ENCODE data around the gene TGIF2. TPM values are rescaled to one million over a fixed set of nuclear protein-coding genes. Genes with fewer than 3 reads are reported as not detected.

Gene TGIF2
- total RNA-seq, 1 donor from 2014 or later: 16.8 TPM

DNA sequence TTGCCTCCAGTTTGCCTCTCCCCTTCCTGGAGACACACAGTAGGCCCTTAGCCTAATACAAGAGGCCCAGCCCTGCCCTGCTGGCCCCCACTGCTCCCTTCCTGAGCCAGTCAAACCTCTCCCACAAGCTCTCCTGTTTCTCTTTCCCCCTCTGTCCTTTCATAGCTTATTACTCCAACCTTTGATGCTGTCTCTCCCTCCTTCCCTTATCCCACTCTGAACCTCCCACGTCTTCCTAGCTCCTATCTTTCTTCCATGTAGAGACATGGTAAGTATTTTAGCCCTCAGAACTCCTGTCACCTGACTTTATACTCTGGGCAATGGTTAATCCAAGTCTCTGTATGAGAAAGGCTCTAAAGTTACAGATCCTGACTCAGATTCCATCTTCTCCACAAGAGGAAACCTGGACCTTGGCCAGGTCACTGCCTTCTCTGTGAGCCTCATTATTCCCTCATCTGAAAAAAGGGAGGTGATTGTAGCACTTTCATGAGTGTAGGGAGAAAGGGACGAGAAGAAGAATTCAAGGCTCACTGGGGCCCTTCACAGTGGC lies 6.7 kb downstream of the TGIF2 start:
- Histone ChIP-seq H3K4me3 (no peak overlapping the region), H3K27me3 (no peaks in the 10 kb centered on the region), H3K9me3 (no peaks in the 10 kb centered on the region), H3K36me3 (peaks cover 31% of the 10 kb centered on the region), H3K4me1 (peaks cover 12% of the 10 kb centered on the region), H3K27ac (no peak overlapping the region)
- DNase-seq: no peak
- intact Hi-C loops (cut with DNase I): no loop called here
- no peak for ATAC-seq
- TF ChIP-seq, protein P1, sequence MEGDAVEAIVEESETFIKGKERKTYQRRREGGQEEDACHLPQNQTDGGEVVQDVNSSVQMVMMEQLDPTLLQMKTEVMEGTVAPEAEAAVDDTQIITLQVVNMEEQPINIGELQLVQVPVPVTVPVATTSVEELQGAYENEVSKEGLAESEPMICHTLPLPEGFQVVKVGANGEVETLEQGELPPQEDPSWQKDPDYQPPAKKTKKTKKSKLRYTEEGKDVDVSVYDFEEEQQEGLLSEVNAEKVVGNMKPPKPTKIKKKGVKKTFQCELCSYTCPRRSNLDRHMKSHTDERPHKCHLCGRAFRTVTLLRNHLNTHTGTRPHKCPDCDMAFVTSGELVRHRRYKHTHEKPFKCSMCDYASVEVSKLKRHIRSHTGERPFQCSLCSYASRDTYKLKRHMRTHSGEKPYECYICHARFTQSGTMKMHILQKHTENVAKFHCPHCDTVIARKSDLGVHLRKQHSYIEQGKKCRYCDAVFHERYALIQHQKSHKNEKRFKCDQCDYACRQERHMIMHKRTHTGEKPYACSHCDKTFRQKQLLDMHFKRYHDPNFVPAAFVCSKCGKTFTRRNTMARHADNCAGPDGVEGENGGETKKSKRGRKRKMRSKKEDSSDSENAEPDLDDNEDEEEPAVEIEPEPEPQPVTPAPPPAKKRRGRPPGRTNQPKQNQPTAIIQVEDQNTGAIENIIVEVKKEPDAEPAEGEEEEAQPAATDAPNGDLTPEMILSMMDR (IDR thresholded peaks at IDR 0.05): no peak

- Histone ChIP-seq H3K36me3 (peaks cover 31% of the 10 kb centered on the region), H3K9me3 (no peaks in the 10 kb centered on the region), H3K27me3 (no peaks in the 10 kb centered on the region), H3K4me3 (no peak overlapping the region), H3K4me1 (no peaks in the 10 kb centered on the region), H3K27ac (no peak overlapping the region)
- TF ChIP-seq, protein P1 (IDR thresholded peaks at IDR 0.05): no peak
- intact Hi-C loops (cut with DNase I): no loop called here
- DNase-seq (no peak), ATAC-seq (no peak)
Observed at GRCh38 chr20:36582322-36582721, 8.9 kb downstream of the TGIF2 start.

GRCh38 chr20:36582821-36583220 lies 9.4 kb downstream of the TGIF2 start:
- H3K36me3 ChIP-seq: peaks cover 31% of the 10 kb centered on the region
- no peak for DNase-seq
- H3K4me1 ChIP-seq: no peaks in the 10 kb centered on the region
- ATAC-seq: no peak
- H3K27me3 ChIP-seq: no peaks in the 10 kb centered on the region
- H3K27ac ChIP-seq: no peak overlapping the region
- intact Hi-C loops (cut with DNase I): no loop called here
- no peaks in the 10 kb centered on the region for H3K9me3 ChIP-seq
- H3K4me3 ChIP-seq: no peak overlapping the region
- TF ChIP-seq, protein P1 (IDR thresholded peaks at IDR 0.05): no peak

DNA sequence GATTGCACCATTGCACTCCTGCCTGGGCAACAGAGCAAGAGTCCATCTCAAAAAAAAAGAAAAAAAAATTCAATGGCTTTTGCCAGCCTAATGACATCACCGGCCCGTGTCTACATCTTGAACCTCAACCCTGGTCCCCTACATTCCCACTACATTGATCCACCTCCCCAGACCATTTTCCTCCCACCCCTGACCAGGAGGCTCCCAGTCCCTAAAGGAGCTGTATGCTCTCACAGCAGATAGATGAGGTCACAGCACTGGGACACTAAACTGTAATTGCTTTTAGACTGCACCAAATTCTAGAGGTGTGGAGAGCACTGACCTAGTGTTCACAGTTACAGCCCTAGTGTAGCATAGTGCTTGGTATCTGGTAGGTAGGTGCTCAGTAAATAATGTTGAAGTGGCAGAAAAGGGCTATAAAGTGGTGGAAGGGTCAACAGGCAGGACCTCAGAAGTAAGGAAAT lies 10.7 kb downstream of the TGIF2 start:
- no peak overlapping the region for H3K27ac ChIP-seq
- ATAC-seq (no peak), DNase-seq (no peak)
- TF ChIP-seq, protein P1 (IDR thresholded peaks at IDR 0.05): no peak
- H3K9me3 ChIP-seq: no peaks in the 10 kb centered on the region
- H3K4me3 ChIP-seq: no peak overlapping the region
- H3K27me3 ChIP-seq: no peaks in the 10 kb centered on the region
- no peaks in the 10 kb centered on the region for H3K4me1 ChIP-seq
- intact Hi-C loops (cut with DNase I): no loop called here
- H3K36me3 ChIP-seq: peaks cover 27% of the 10 kb centered on the region

DNA sequence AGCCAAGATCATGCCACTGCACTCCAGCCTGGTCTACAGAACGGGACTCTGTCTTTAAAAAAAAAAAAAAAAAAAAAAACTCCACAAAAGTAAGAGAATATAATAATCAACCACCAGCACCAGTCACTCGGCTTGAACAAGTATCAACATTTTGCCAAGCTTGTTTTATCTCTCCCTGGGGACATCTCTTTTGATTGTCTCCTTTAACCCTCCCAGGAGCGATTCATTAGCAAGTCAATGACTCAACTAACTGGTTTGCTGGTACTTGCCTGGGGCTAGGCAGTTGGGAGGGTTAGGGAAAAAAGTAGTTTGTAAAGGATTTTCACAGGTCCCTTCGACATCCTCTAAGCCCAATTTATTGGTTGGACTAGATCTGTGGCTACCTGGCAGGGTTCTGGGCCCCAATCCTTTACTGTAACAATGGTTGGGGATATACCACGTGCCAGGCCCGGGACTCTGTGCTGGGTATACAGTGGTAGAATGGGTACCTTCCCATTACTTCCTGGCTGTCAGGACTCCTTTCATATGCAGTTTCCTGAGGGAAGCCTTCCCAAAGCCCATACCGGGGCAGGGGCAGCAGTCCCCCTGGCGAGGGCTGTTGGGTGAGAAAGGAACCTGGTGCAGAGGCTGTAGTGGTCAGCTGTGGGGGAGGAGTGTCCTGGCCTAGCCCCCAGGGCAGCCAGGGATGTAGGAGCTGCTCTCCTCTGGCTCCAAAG lies 12.2 kb downstream of the TGIF2 start:
- no peak overlapping the region for H3K4me3 ChIP-seq
- no peaks in the 10 kb centered on the region for H3K9me3 ChIP-seq
- ATAC-seq (no peak), DNase-seq (no peak)
- TF ChIP-seq, protein P1 (IDR thresholded peaks at IDR 0.05): no peak
- intact Hi-C loops (cut with DNase I): no loop called here
- no peak overlapping the region for H3K27ac ChIP-seq
- H3K4me1 ChIP-seq: no peaks in the 10 kb centered on the region
- no peaks in the 10 kb centered on the region for H3K27me3 ChIP-seq
- H3K36me3 ChIP-seq: peaks cover 12% of the 10 kb centered on the region

Data from upper lobe of right lung (tissue), 1 donor.